Measurements from ENCODE around the gene IGFL2.

DNA sequence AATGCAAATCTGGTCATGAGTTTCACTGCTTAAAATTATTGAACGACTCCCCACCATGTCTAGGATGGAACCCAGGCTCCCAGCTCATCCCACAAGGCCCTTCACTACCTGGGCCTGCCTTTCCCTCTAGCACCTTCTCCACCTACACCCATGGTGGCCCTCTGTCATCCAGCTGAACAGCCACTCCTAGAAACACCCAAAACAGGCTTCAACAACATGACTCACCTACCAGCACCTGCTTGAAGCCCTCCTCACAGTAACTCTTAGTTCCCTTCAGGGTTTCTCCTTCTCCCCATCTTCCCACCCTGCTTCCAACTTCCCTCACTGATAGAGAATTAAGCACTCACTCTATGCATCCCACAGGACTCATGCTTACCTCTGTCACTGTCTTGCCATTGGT lies 6.6 kb upstream of the IGFL2 start:
- TF ChIP-seq YY1 (IDR thresholded peaks at IDR 0.05; ENCODE audit: insufficient read depth, insufficient read length) (no peak), ZNF274 (IDR thresholded peaks at IDR 0.05; ENCODE audit: low read depth, low read length) (no peak)

Measured in NT2/D1 (cell line).